GM10847 (cell line): ENCODE data around the gene NT5M.

Experiments
- POLR2A ChIP-seq: IDR thresholded peaks from 2 replicates; pipeline ENCODE4 v1.6.1; 2011; ENCODE audit not compliant: insufficient read length; ENCODE audit errors: extremely low read depth

NT5M gene

DNA sequence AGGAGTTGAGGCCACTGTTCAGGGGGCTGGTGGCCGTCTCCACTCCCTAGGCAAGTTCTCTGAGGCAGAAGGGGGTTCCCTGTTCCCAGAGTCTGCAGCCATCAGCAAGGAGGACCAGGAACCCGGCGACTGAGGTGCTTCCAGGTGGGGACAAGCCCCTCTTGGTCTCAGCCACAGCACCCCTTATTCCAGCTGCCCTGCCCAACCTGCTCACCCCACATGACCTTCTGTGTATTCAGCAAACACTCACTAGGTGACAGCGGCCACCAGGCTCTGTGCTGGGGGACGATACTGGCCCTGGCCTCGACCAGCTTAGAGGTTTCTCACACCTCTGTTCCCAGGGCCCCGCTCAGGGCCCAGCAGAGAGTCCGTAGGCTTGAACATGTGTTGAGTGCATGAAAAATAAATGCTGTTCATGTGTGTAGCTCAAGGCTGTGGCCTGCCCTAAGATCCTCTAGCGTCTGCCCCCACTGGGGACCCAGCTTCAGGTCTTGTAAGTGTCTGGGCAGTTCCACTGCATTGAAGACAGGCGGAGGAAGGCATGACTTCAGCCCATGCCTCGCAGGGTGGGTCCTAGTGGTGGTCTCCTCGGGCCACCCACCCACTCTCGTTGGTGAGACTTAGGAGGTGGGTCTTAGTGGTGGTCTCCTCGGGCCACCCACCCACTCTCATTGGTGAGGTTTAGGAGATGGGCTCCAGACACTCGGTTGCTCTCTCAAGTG lies 44.2 kb downstream of the NT5M start:
- TF ChIP-seq POLR2A: no peak

DNA sequence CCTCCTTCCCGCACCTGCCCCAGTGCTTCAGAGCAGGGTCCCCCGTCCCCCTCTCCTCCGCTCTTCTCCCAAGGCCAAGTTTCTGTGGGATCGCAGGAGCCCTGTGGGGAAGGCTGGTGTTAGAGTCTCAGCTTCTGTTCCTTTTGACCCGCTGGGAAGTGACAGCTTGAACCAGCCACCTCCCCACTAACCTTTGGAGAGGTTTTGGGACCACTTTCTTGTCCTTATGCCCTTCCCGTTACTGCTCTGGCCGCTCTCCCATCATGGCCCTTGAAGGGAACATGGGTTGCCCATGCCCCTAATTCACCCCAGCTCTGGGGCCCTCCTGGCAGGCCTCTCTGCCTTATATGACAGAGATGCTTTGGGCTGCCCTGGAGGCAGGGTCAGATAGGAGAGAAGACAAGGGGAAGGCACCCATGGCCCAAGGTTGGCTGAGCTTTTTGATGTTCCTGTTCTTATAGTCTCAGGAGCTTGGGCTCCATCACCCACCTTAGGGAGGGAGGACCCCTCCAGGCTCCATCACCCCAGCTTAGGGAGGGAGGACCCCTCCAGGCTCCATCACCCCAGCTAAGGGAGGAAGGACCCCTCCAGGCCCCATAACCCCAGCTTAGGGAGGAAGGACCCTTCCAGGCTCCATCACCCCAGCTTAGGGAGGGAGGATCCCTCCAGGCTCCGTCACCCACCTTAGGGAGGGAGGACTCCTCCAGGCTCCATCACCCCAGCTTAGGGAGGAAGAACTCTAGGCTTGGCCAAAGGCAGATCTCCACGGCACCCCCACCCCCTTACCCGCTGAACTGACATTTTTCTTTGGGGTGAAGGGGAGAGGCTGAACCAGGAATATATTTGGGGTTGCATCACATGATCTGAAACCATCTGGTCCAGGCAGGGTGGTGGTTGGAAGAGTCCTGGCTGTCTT lies 45.0 kb downstream of the NT5M start:
- TF ChIP-seq POLR2A: no peak

DNA sequence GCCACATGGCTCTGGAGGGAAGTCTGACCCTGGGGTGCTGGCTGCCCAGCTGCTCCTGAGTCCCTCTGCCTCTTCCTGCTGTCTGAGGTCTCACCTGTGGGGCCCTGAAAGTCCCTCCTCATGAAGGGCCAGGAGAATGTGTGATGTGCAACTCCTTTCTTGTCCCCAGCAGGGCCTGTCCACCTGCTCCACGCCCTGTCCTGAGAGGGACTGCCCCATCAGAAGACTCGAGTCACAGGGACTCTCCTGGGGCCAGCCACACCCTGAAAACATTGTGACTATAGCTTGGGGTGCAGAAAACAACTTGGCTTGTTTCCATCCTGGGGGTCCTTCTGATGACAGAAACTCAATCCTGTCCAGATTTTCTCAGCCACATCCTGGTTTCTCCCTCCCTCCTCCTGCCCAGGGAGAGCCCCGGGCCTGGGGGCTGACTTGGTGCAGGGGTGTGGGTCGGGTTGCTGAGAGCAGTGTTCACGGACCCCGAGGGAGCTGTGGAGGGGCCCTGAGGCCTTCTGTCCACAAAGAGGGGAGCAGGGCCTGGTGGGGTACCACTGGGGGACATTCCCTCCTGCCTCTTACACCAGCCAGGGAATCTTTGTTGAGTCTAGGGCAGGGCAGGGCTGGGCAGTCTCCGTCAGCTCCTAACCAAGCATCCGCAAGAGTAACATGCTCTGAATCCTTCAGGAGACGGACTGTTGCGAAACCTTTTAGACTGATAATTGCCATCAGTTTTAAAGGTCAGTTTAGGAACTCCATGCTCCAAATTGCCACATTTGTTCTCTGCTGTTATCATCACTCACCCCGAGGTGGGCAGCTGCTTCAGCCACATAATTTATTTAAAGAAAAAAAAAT lies 45.9 kb downstream of the NT5M start:
- TF ChIP-seq POLR2A: no peak

DNA sequence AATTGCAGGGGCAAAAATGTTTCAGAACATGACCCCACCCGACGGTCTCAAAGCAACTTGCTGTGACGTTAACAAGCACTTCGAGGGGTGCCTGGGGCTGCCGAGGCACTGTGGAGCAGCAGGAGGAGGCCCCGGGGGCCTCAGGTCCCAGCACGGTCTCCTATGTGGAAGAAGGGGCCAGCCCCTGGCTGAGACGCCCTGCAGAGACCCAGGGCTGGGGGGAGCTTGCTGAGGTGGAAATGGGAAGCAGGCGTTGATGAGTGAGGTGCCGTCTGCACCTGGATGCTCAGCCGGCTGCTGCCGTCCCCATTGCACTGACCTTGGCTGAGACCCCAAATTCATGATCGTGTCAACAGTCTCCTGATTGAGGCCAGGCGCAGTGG lies 46.5 kb downstream of the NT5M start:
- no peak for TF ChIP-seq POLR2A

DNA sequence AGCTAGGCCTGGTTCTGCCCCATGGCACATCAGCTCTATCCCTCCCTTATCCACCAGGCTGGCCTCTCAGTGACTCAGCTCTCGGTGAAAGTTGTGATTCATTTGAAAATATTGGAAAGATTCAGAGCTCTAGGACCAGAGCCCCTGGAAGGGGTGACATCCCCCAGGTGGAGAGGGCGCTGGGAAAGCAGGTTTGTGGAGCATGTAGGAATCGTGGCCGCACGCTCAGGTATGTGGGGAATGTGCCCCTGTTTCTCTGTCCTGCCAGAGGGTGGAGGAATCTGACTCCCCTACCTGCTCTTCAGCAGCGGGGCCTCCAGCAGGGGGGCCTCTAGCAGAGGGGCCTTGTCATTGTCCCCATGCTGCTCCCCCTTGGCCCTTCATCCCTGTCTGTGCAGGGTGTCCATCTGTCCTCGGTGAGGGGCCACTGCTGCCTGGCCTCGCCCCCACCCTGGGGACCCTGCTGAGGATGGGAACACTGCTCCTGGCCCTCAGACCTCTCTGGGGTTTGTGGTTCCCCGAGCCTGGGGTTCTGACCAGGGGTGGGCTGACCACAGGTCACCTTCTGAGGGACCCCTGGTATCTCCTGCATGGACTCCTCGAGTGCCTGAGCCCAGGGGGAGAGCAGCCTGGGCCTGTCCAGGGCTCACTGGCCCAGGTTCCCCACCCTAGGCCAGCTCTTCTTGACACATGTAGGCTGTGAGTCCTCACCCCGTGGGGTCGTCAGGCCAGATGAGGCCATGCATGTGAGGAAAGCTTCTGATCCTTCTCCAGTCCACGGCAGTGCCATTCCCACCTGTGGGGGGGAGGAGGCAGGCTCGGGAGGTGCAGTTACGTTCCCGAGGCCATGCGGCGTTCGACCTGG lies 47.5 kb downstream of the NT5M start:
- no peak for TF ChIP-seq POLR2A

DNA sequence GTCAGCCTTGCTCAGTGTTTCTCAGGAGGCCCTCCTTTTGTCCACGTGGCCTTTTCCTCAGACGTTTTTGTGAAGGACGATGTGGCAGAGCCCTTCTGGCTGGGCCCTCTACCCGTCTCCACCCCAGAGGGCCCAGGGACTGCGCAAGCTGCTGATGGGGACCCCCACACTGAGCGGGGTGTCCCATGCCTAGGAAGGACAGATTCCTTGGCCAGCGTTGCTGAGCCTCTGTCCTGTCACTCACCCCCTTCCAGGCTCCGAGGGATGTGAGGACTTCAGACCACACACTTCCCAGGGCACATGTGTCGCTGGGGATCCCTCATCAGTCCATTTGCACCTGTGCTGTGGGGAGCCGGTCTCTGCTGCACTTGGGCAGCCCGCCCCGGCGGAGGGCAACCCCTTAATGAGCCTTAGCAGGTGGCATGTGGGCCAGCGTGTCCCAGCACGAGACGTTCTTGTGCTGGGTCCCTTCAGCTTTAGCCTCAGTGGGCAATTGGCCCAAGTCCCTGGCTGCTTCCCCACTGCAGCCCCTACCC lies 48.3 kb downstream of the NT5M start:
- no peak for TF ChIP-seq POLR2A

DNA sequence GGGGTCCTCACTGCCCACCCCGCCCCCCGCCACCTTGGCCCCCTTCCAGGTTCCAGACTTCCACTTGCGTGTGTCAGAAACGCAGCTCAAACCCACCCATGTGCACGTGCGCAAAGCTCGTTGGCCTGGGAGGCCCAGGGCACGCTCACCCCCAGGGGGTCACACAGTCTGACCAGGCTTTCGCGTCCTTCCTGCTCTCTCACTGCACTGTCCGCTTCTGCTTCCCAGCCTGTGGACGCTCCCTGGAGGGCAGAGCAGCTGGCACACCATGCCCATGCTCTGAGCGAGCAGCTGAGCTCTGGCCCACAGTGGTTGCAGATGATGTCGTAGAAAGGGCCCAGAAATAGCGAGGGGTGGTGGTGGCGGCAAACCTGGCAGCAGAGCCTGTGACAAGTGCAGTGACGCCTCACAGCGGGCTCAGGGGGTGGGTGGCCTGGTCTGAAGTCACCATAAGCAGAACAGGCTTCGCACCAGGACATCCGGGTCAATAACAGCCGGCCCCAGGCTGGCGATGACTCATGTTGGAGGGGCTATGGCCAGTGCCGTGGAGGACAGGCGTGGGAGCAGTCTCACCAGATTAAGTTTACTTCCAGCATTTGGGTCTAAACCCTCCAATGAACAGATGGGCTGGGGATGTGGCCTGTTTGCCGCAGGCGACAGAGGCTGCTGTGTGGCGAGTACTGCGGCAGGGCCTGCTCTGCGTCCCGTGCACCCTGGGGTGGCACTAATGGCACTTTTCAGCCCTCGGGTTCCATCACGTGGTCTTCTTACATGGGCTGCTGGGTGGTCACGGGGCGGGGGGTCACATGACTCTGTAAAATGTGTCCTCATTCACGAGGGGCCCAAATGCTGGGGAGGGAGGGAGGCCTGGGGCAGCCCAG lies 49.0 kb downstream of the NT5M start:
- TF ChIP-seq POLR2A: no peak

DNA sequence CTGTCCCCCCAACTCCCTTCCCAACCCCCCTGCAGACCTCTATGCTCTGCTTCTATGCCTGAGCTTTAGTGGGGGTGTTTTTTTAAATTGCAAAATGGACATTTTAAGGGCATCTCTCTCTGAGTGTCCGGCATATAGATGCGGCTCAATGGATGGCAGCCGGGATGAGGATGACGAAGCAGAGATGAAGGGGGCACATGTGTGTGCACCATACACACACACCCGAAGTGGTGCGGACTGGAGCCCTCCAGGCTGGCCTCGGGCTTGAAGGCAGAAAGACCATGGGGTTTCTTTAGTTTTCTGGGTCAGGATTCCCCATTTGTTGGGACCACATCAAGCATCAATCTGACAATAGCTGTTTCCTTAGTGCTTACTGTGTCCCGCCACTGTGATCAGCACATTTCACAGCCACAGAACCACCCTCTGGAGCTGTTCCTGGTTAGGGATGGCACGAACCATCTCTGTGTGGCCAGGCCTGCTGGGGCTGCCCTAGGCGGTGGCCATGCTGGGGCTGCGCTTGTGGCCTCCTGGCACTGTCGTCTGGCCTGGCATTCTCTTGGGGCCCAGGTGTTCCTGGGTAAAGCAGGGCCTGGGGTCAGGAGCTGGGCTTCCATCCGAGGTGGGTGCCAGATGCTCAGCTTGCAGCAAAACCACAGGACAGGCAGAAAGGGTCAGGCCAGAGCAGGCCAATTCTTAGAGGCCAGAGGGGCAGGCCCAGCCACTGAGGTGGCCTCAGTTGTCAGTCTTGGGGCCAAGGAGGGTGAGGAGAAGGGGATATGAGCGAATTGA lies 49.9 kb downstream of the NT5M start:
- no peak for TF ChIP-seq POLR2A

DNA sequence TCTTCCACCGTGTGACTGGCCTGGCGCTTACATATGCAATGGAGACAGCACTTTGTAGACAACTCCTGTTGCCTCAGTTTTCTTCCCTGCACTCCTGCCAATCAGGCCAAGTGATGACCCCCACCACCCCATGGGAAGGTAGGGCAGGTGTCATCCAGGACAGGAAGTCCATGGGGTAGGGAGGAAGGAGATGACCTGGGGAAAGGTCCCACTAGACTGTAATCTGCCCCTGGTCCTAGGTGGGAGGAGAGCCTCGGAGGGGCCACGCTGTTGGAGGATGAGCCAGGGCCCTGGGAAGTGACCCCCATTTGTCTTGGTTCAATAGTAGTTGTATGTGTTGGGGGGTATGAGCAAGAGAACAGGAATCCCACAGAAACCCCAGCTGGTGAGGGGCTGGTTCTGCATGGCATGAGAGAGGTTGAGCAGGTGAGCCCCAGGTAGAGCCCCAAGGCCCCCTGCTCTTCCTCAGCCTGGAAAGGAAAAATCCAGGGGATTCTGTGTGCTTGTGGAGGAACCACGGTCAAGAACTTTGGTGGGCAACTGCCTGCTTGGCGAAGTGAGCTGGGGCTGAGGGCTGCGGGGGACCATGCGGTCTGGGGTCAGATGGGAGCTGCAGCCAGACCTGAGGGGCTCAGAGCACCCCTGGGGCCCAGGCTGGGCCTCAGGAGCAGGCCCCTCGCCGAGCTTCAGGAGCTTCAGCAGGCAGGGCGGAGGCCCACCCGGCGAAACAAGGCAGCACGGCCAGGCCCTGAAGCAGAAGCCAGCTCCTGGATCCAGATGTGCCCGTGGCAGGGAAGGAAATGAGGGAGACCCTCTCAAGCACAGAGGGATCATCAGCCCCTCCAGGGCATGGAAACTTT lies 50.7 kb downstream of the NT5M start:
- no peak for TF ChIP-seq POLR2A

DNA sequence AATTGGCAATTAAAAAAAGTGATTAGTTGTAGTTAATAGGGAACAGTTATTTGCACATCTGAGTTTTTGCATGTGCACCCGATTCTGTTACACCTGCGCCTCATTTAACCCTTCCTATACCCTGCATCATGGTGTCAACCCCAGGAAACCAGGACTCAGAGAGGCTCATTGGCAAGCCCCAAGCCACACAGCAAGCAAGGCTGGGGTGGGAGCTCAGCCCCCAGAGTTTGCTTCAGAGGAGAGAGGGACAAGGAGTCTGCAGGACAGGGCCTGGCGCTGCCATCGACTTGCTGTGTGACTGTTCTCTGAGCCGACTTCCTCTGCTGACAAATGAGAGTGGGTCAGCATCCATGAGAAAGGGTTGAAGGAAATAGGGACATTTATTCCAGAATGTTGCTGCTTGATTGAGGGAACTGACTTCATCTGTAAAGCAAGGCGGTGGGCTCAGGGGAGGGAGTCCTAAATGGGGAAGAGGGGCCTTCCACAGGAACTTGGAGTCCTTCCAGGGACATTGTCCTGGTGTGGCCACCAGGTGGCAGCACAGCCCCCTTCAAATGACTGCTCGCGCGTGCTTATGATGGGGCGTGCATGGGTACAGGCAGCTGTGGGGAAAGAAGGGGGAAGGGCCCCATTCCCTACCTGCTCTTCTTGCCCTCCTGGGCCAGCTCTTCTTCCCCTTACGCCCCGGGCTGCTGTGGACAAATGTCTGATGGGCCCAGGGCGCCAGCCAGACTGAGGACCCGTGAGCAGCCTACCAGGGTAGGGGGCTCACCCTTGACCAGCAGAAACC lies 51.6 kb downstream of the NT5M start:
- no peak for TF ChIP-seq POLR2A

DNA sequence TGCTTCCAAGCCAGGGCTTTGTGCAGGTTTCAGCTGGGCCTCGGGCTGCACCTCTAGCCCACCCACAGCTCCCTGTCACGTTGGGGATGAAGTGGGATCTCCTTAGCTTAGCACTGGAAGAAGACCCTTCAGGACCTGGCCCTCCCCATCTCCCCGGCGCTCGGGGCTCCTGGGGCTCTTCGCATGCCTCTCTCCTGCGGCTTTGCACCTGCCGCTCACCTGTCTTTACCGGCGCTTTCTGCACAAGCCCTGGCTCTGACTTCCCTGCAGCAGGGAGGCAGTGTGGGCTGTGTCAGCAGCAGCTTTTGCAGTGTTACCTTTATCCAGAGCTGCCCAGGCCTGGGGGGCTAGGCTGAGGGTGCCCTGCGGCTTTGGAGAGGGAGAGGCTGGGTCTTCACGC lies 52.3 kb downstream of the NT5M start:
- no peak for TF ChIP-seq POLR2A
